ENCODE data around the gene NUDT6.

NUDT6 gene

DNA sequence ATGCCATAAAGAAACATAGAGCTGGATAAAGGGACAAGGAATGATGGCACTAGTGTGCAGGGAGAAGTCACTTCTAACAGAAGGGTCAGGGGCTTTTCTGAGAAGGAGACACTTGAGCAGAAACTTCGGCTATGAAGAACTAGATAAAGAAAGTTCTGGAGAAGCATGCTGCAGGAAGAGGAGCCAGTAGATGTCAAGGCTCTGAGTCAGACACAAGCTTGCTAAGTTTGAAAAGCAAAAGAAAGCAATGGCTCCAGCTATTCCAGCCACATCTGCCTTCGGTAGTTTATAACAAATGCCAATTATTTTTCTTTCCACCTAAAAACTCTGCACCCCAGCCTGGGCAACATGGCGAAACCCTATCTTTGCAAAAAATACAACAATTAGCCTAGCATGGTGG, 7.5 kb downstream of the NUDT6 start:
- in situ Hi-C loops (cut with MboI; ENCODE audit: low sequenced_read_pairs) = no loop called here

DNA sequence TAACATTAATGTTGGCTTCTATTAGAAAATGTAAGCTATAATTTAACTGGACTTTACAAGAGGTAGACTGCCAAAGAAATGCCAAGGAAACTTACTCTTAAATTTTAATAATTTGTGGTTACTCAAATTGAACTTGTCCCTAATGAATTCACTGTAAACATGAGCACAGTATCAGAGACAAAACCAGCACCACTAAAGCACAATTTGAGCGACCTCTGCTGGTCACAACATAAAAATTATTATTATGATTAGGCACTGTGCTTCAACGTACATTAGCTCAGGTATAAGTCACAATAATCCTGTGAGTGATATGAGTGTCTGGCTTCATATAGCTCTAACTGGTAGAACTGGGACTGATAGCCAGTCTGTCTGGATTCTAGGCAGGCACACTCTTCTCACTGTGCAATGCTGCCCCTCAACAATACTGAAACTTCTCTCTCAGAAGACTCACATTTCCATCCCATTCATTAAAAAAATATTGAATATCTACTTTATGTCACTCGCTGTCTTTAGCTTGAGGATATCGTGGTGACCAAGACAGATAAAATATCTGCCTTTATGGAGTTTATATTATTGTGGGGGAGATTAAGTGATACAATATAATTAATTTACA, 8.0 kb downstream of the NUDT6 start:
- in situ Hi-C loops (cut with MboI; ENCODE audit: low sequenced_read_pairs) = no loop called here

DNA sequence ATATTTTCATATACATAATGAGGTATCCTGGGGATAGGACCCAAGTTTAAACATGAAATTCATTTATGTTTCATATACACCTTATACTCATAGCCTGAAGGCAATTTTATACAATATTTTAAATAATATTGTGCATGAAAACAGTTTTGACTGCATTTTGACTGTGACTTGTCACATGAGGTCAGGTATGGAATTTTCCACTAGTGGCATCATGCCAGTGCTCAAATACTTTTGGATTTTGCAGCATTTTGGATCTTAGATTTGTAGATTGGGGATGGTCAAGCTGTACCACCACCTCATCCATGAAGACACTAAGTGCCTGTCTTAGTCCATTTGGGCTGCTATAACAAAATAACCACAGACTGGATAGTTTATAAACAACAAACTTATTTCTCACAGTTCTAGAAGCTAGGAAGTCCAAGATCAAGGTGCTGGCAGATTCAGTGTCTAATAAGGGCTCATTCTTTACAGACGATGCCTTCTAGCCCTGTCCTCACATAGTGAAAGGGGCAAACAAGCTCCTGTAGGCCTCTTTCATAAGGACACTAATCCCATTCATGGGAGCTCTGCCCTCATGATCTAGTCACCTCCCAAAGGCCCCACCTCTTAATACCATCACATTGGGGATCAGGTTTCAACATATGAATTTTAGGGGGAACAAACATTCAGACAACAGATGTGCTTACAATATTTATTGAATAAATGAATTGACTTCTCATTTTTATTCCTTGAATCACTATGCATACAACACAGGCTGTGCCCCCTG, 9.4 kb downstream of the NUDT6 start:
- in situ Hi-C loops (cut with MboI; ENCODE audit: low sequenced_read_pairs) = no loop called here

- in situ Hi-C loops (cut with MboI; ENCODE audit: low sequenced_read_pairs) = no loop called here
These were observed 10.8 kb downstream of the NUDT6 start for GRCh38 chr4:122911588-122911987.

DNA sequence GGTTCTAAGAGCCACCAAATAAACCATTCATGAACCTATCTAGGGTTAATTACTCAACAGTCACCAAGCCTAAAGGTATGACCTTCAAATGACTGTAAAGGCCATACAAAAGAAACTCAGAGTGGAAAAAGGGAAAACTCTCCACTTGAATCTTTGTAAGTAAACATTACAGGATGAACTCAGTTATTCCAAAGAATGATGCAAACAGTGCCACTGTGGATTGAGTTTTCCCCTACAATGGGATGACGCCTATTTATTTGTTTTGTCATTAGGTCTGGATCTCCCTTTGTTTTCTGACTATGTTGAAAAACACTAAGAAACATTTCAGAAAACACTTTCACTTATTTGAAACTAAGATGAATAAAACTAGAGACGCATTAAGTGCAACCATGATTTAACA, 12.7 kb downstream of the NUDT6 start:
- in situ Hi-C loops (cut with MboI; ENCODE audit: low sequenced_read_pairs) = no loop called here

- in situ Hi-C loops (cut with MboI; ENCODE audit: low sequenced_read_pairs) = no loop called here
These were observed 14.2 kb downstream of the NUDT6 start for GRCh38 chr4:122908223-122908622.

GRCh38 chr4:122906859-122907305, 15.5 kb downstream of the NUDT6 start:
- in situ Hi-C loops (cut with MboI; ENCODE audit: low sequenced_read_pairs) = no loop called here

- in situ Hi-C loops (cut with MboI; ENCODE audit: low sequenced_read_pairs) = no loop called here
These were observed 18.6 kb downstream of the NUDT6 start for GRCh38 chr4:122903766-122904288.

GRCh38 chr4:122901247-122902010, 21.0 kb downstream of the NUDT6 start:
- in situ Hi-C loops (cut with MboI; ENCODE audit: low sequenced_read_pairs) = no loop called here

- in situ Hi-C loops (cut with MboI; ENCODE audit: low sequenced_read_pairs) = no loop called here
These were observed 22.1 kb downstream of the NUDT6 start for GRCh38 chr4:122900314-122900713.

DNA sequence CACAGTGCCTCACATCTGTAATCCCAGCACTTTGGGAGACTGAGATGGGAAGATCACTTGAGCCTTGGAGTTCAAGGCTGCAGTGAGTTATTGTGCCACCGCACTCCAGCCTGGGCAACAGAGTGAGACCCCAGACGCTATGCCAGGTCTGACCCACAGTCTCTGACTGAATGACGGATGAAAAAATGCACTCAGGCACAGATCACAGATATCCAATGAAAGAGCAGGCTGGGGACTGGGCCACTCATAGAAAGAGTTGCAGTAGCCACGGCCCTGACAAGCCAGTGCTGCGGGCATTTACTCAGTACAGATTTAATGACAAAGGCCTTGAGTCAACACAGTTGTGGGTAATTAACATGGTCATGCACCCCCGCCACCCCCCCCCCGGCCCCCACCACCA, 22.7 kb downstream of the NUDT6 start:
- in situ Hi-C loops (cut with MboI; ENCODE audit: low sequenced_read_pairs) = no loop called here

GRCh38 chr4:122898370-122899150, 23.8 kb downstream of the NUDT6 start:
- in situ Hi-C loops (cut with MboI; ENCODE audit: low sequenced_read_pairs) = no loop called here

DNA sequence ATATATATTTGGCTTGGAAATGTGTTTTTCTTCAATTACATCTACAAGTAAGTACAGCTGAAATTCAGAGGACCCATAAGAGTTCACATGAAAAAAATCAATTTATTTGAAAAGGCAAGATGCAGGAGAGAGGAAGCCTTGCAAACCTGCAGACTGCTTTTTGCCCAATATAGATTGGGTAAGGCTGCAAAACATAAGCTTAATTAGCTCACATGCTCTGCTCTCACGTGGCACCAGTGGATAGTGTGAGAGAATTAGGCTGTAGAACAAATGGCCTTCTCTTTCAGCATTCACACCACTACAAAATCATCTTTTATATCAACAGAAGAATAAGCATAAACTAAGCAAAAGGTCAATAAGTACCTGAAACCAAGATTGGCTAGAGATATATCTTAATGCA, 26.1 kb downstream of the NUDT6 start:
- in situ Hi-C loops (cut with MboI; ENCODE audit: low sequenced_read_pairs) = no loop called here

DNA sequence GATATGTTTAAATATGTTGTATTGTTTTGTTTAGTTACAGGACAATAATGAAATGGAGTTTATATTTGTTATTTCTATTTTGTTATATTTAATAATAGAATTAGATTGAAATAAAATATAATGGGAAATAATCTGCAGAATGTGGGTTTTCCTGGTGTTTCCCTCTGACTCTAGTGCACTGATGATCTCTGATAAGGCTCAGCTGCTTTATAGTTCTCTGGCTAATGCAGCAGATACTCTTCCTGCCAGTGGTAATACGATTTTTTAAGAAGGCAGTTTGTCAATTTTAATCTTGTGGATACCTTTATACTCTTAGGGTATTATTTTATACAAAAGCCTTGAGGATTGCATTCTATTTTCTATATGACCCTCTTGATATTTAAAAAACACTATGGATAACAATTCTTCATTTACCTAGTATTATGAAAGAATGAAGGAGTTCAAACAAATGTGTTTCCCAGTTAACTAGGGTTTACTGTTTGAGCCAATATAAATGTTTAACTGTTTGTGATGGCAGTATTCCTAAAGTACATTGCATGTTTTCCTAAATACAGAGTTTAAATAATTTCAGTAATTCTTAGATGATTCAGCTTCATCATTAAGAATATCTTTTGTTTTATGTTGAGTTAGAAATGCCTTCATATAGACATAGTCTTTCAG, 26.9 kb downstream of the NUDT6 start:
- in situ Hi-C loops (cut with MboI; ENCODE audit: low sequenced_read_pairs) = no loop called here

DNA sequence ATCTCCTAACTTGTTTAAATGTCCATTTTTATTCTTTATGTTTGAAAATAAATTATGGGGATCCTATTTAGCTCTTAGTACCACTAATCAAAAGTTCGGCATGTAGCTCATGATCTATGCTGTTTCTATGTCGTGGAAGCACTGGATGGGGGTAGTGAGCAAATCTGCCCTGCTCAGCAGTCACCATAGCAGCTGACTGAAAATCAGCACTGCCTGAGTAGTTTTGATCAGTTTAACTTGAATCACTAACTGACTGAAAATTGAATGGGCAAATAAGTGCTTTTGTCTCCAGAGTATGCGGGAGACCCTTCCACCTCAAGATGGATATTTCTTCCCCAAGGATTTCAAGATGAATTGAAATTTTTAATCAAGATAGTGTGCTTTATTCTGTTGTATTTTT, 27.6 kb downstream of the NUDT6 start:
- in situ Hi-C loops (cut with MboI; ENCODE audit: low sequenced_read_pairs) = no loop called here

GRCh38 chr4:122890147-122890795, 32.1 kb downstream of the NUDT6 start:
- in situ Hi-C loops (cut with MboI; ENCODE audit: low sequenced_read_pairs) = no loop called here

DNA sequence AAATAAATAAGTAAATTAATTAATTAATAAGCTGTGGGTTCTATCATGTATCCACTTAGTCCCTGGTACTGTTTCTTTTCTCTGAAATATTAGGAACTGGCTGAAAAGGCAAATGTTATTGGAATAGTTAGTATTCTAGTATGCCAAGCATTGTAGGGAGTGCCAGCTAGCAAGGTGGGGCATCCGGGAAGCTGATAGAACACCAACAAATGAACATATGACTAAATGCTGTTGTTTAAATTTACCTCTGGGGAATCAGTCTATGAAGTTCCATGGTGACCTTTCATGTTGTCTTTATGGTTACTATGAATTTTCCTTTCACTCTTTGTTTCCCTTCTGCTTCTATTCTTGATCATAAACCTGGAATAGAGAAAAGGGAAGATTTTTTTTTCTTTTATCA, 32.7 kb downstream of the NUDT6 start:
- in situ Hi-C loops (cut with MboI; ENCODE audit: low sequenced_read_pairs) = no loop called here

GRCh38 chr4:122884499-122884898, 37.9 kb downstream of the NUDT6 start:
- in situ Hi-C loops (cut with MboI; ENCODE audit: low sequenced_read_pairs) = no loop called here

- in situ Hi-C loops (cut with MboI; ENCODE audit: low sequenced_read_pairs) = no loop called here
These were observed 39.3 kb downstream of the NUDT6 start for GRCh38 chr4:122882857-122883735.
